Measurements from ENCODE around the gene BTBD19.
"Not testable (repeated sequence)": the region's sequence is repeated elsewhere in the genome, so short reads cannot be mapped to it uniquely, and the experiment has no call there.

The BTBD19 gene

GRCh38 chr1:44812822-44813543, 4.7 kb downstream of the BTBD19 start:
- DNase-seq (ENCODE audit: low read depth): no peak
- no peak for TF ChIP-seq CTCF (IDR thresholded peaks at IDR 0.05; ENCODE audit: low read depth, low read length, missing control alignments)
- H3K4me3 ChIP-seq (ENCODE audit: low read depth, low read length): peak overlapping the region; percentile 71; the same call in 1 of the 2 replicates

GRCh38 chr1:44815926-44816325, 7.6 kb downstream of the BTBD19 start:
- DNase-seq (ENCODE audit: low read depth); H3K4me3 ChIP-seq (ENCODE audit: low read depth, low read length): not testable (repeated sequence)

- H3K4me3 ChIP-seq (ENCODE audit: low read depth, low read length): no peak overlapping the region
- no peak for TF ChIP-seq CTCF (IDR thresholded peaks at IDR 0.05; ENCODE audit: low read depth, low read length, missing control alignments)
- no peak for DNase-seq (ENCODE audit: low read depth)
Measured at GRCh38 chr1:44817307-44817706, 9.0 kb downstream of the BTBD19 start.

- no peak for TF ChIP-seq CTCF (IDR thresholded peaks at IDR 0.05; ENCODE audit: low read depth, low read length, missing control alignments)
- H3K4me3 ChIP-seq (ENCODE audit: low read depth, low read length): no peak overlapping the region
Measured at GRCh38 chr1:44817771-44818495, 9.6 kb downstream of the BTBD19 start.

GRCh38 chr1:44819196-44819607, 10.9 kb downstream of the BTBD19 start:
- DNase-seq (ENCODE audit: low read depth): no peak
- peak overlapping the region; percentile 10 for H3K4me3 ChIP-seq (ENCODE audit: low read depth, low read length)

More at GRCh38 chr1:44817771-44818495, 9.6 kb downstream of the BTBD19 start:
- no peak for DNase-seq (ENCODE audit: low read depth)

GRCh38 chr1:44819608-44820327, 11.4 kb downstream of the BTBD19 start:
- TF ChIP-seq CTCF (IDR thresholded peaks at IDR 0.05; ENCODE audit: low read depth, low read length, missing control alignments): peak; percentile 1
- DNase-seq (ENCODE audit: low read depth): peak; percentile 94
- H3K4me3 ChIP-seq (ENCODE audit: low read depth, low read length): peak overlapping the region; percentile 54

More at GRCh38 chr1:44819196-44819607, 10.9 kb downstream of the BTBD19 start:
- peak; percentile 1 for TF ChIP-seq CTCF (IDR thresholded peaks at IDR 0.05; ENCODE audit: low read depth, low read length, missing control alignments)
